Uterus (tissue), 2 donors: Measurements from ENCODE around the gene MCM10.

Source experiments
- CTCF ChIP-seq, 4 experiments: fragments of 200-600 bp in 2 of 4; fragments of 450-650 bp in 2 of 4; sonication (generic) in 2 of 4; IDR thresholded peaks; one replicate each; pipeline ENCODE4 v1.5.1; 2016 to 2019; ENCODE audit warnings: antibody characterized with exemption in 4 of 4, mild to moderate bottlenecking in 2 of 4, moderate library complexity in 1 of 4
- POLR2A ChIP-seq, 2 donors: fragments of 450-650 bp; IDR thresholded peaks; one replicate each; pipeline ENCODE4 v1.6.1; 2016; ENCODE audit warnings: antibody characterized with exemption in 2 of 2, mild to moderate bottlenecking in 1 of 2, moderate library complexity in 1 of 2

- TF ChIP-seq POLR2A (IDR thresholded peaks at IDR 0.05) = no peak
- no peak for TF ChIP-seq CTCF (IDR thresholded peaks at IDR 0.05)
These were observed 96.3 kb downstream of the MCM10 start for GRCh38 chr10:13257621-13258140.
